Motor neuron (in vitro differentiated cells): ENCODE results near the gene NRF1. TPM values are rescaled to one million over a fixed set of nuclear protein-coding genes. Genes with fewer than 3 reads are reported as not detected.
"Not testable (repeated sequence)": the region's sequence is repeated elsewhere in the genome, so short reads cannot be mapped to it uniquely, and the experiment has no call there.

Experiments used
- ATAC-seq, 8 experiments: fragments of 200-7000 bp; cut with Tn5 transposase; replicated peaks in 6 of 8; 2 replicates each; pipeline ENCODE4 v1.8.0; 2021; ENCODE audit warnings: mild to moderate bottlenecking in 8 of 8, moderate library complexity in 8 of 8
- H3K27ac ChIP-seq, 2 donors: fragments of 250-450 bp; sonication (Bioruptor Pico); 2 replicates each; pipeline ENCODE4 v1.9.0; 2021; ENCODE audit warnings: antibody characterized with exemption in 2 of 2, mild to moderate bottlenecking in 2 of 2, moderate library complexity in 1 of 2
- H3K4me1 ChIP-seq, 2 donors: fragments of 250-450 bp; sonication (Bioruptor Pico); replicated peaks in 1 of 2; 2 replicates each; pipeline ENCODE4 v1.6.1; 2021; ENCODE audit warnings: antibody characterized with exemption in 2 of 2, mild to moderate bottlenecking in 2 of 2, moderate library complexity in 1 of 2
- H3K4me3 ChIP-seq, 5 donors: fragments of 250-450 bp; sonication (Bioruptor Pico); 2 replicates each; pipeline ENCODE4 v1.9.0; 2021; ENCODE audit warnings: antibody characterized with exemption in 5 of 5, mild to moderate bottlenecking in 5 of 5, moderate library complexity in 4 of 5
- whole genome bisulfite sequencing, 10 experiments: fragments of 450-650 bp; shearing (Covaris generic); methylation state at CpG; one replicate each; pipeline ENCODE4 v1.0.0; 2022; 5-methylcytosine and 5-hydroxymethylcytosine counted together
- in situ Hi-C, 9 experiments: fragments of 400-800 bp; cut with MboI; loops; one replicate each; pipeline ENCODE4 v1.15.0; 2021; ENCODE audit warnings: low sequenced_read_pairs in 9 of 9, low pct_unique_long_range_greater_than_20kb in 2 of 9; ENCODE audit not compliant: unreplicated experiment in 9 of 9
- total RNA-seq, 8 experiments: library from RNA; unstranded; fragments of 300-600 nt; gene quantifications; 2 replicates each; pipeline versions ENCODE4 v1.2.3 to v1.2.4, GENCODE V29; 2022

NRF1 gene
- 10 to 100 TPM in 6 of 8 experiments, 1 to 10 TPM in 2; 7.1 to 24.4 (median 11.5) TPM for total RNA-seq

GRCh38 chr7:129611246-129612111, at the start of gene NRF1:
Gene NRF1, plus strand, starts transcription at chr7:129611720. Its CDS starts 45,632 bp downstream, at chr7:129657352.
- peaks cover 5 to 10% of the 10 kb centered on the region in 2 donors for H3K4me1 ChIP-seq
- 0 to 3% (median 1%) methylated on average over 1 to 12 of the region's 98 CpGs; no CpG with 5 or more reads in 6 of the 10 experiments for WGBS, 10 experiments
- H3K4me3 ChIP-seq: peak within 1 kb of the TSS; percentile 61 to 96 (median 73)
- H3K27ac ChIP-seq: peak within 1 kb of the TSS; percentile 90 to 96
- peak; percentile 89 to 97 (median 95) for ATAC-seq
- in situ Hi-C loops: no loop called here

- ATAC-seq, in situ Hi-C loops, H3K27ac ChIP-seq, H3K4me1 ChIP-seq, H3K4me3 ChIP-seq: not testable (repeated sequence)
- WGBS, 10 experiments: 29 to 86% (median 64%) methylated on average over 1 to 2 of the region's 2 CpGs; no CpG with 5 or more reads in 2 of the 10 experiments
Measured at GRCh38 chr7:129566323-129566722, 45.2 kb upstream of the NRF1 start.

GRCh38 chr7:129567377-129567776, 44.1 kb upstream of the NRF1 start:
- 75 to 100% (median 93%) methylated on average over 1 to 3 of the region's 3 CpGs; no CpG with 5 or more reads in 2 of the 10 experiments for WGBS, 10 experiments
- in situ Hi-C loops: no loop called here
- H3K4me1 ChIP-seq: no peaks in the 10 kb centered on the region
- no peak for ATAC-seq
- no peak overlapping the region for H3K27ac ChIP-seq
- no peak overlapping the region for H3K4me3 ChIP-seq

GRCh38 chr7:129568240-129568639, 43.3 kb upstream of the NRF1 start:
- Histone ChIP-seq H3K4me1 (no peaks in the 10 kb centered on the region), H3K4me3 (no peak overlapping the region), H3K27ac (no peak overlapping the region)
- in situ Hi-C loops: no loop called here
- WGBS, 10 experiments: 27% methylated on average over 1 of the region's 1 CpG; no CpG with 5 or more reads in 9 of the 10 experiments
- no peak for ATAC-seq

DNA sequence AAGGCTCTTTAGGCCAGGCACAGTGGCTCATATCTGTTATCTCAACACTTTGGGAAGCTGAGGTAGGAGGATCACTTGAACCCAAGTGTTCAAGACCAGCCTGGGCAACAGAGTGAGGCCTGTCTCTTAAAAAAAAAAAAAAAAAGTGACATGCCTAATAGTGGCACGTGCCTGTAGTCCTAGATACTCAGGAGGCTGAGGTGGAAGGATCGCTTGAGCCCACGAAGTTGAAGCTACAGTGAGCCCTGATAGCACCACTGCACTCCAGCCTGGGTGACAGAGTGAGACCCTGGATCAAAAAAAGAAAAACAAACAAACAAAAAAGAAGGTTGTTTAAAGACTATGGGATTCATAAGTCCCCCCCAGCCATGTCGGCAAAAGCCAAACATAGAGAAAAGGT, 42.2 kb upstream of the NRF1 start:
- Histone ChIP-seq H3K4me1 (no peaks in the 10 kb centered on the region), H3K4me3 (no peak overlapping the region), H3K27ac (no peak overlapping the region)
- WGBS, 10 experiments: 66 to 100% (median 83%) methylated on average over 1 to 4 of the region's 4 CpGs; no CpG with 5 or more reads in 1 of the 10 experiments
- no peak for ATAC-seq
- in situ Hi-C loops: no loop called here

- Histone ChIP-seq H3K27ac (no peak overlapping the region), H3K4me3 (no peak overlapping the region), H3K4me1 (no peaks in the 10 kb centered on the region)
- ATAC-seq: peak in 3 of 8 experiments; percentile 48 to 70 (median 68)
- in situ Hi-C loops: no loop called here
- WGBS, 10 experiments: 0 to 96% (median 25%) methylated on average over 1 to 2 of the region's 2 CpGs; no CpG with 5 or more reads in 4 of the 10 experiments
Measured at GRCh38 chr7:129569811-129570215, 41.7 kb upstream of the NRF1 start.

DNA sequence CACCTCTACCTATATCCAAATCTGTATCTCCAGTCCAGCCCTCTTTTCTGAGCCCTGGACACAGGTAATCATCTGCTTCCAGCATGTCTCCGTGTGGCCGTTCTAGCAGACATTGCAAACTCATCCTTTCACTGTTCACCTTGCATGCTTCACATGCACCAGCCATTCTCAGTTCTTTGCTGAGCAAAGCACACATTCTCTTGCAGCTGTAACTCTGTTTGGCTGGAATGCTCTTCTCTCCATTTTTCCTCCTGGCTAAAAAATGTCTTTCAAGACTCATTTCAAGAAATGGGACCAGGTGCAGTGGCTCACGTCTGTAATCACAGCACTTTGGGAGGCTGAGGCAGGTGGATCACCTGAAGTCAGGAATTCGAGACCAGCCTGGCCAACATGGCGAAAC, 40.3 kb upstream of the NRF1 start:
- Histone ChIP-seq H3K4me3 (no peak overlapping the region), H3K4me1 (no peaks in the 10 kb centered on the region), H3K27ac (no peak overlapping the region)
- ATAC-seq: no peak
- in situ Hi-C loops: no loop called here
- WGBS, 10 experiments: 40 to 100% (median 90%) methylated on average over 1 to 4 of the region's 5 CpGs

GRCh38 chr7:129572205-129572604, 39.3 kb upstream of the NRF1 start:
- ATAC-seq: no peak
- Histone ChIP-seq H3K4me3 (no peak overlapping the region), H3K4me1 (no peaks in the 10 kb centered on the region), H3K27ac (no peak overlapping the region)
- in situ Hi-C loops: no loop called here
- 90 to 100% (median 98%) methylated on average over 1 to 5 of the region's 5 CpGs; no CpG with 5 or more reads in 4 of the 10 experiments for WGBS, 10 experiments

GRCh38 chr7:129574487-129574886, 37.0 kb upstream of the NRF1 start:
- H3K4me3 ChIP-seq: no peak overlapping the region
- ATAC-seq: peak in 3 of 8 experiments; percentile 74 to 97 (median 94)
- WGBS, 10 experiments: 0 to 100% (median 30%) methylated on average over 1 to 3 of the region's 3 CpGs; no CpG with 5 or more reads in 2 of the 10 experiments
- no peak overlapping the region for H3K27ac ChIP-seq
- in situ Hi-C loops: no loop called here
- no peaks in the 10 kb centered on the region for H3K4me1 ChIP-seq

DNA sequence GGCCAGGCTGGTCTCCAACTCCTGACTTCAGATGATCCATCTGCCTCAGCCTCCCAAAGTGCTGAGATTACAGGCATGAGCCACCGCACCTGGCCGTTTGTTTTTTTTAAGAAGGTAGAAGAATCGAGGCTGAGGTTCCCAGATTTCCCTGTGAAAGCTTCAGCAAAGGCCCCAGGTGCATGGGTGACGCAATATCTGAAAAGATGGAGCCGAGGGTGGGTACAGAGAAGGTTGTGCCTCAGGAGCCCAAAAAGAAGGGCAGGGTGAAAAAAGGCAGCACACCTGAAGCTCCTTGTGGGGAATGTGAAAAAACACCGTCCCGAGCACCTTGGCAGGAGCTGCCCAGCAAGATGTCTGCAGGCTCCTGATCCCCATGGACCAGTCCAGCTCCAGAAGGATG, 35.8 kb upstream of the NRF1 start:
- ATAC-seq: no peak
- in situ Hi-C loops: no loop called here

DNA sequence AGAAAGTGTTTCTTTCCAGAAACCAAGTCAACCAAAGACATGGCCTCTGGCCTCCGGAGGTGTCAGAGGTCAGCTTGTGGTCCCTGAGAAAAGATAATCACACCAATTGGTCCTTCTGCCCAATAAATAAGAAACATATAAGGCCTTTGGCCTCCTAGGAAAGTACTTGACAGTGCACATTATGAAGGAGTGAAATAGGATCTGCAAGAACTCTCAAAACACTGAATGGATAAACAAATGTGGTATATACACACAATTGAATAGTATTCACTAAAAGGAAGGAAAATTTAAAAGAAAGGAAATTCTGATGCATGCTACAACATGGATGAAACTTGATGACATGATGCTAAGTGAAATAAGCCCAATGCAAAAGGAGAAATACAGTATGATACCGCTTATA, 35.4 kb upstream of the NRF1 start:
- H3K27ac ChIP-seq: no peak overlapping the region
- no peaks in the 10 kb centered on the region for H3K4me1 ChIP-seq
- no peak for ATAC-seq
- H3K4me3 ChIP-seq: no peak overlapping the region
- in situ Hi-C loops: no loop called here
- WGBS, 10 experiments: 83 to 100% (median 100%) methylated on average over 1 to 2 of the region's 2 CpGs; no CpG with 5 or more reads in 1 of the 10 experiments

More for the DNA sequence above, 35.8 kb upstream of the NRF1 start:
- Histone ChIP-seq H3K4me1 (no peaks in the 10 kb centered on the region), H3K4me3 (no peak overlapping the region), H3K27ac (no peak overlapping the region)
- WGBS, 10 experiments: 47 to 100% (median 85%) methylated on average over 2 to 7 of the region's 7 CpGs; no CpG with 5 or more reads in 2 of the 10 experiments

DNA sequence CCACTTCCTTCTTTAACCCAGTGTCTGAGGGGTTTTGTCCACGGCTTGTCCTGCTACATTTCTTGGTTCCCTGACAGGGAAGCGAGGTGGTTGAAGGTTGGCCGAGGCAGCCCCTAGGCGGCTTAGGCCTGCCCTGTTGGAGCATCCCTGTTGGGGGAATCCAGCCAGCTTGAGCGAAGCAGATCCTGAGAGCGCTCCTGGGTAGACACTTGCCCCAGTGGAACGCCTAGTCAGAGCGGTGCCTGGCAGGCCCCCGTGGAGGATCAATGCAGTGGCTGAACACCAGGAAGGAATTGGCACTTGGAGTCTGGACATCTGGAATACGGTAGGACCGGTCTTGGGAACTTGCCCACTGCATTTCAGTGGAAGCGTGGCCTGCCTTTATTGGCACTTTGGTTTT, 32.7 kb upstream of the NRF1 start:
- Histone ChIP-seq H3K4me1 (no peaks in the 10 kb centered on the region), H3K27ac (no peak overlapping the region), H3K4me3 (no peak overlapping the region)
- WGBS, 10 experiments: 0 to 100% (median 87%) methylated on average over 1 to 6 of the region's 12 CpGs; no CpG with 5 or more reads in 2 of the 10 experiments
- in situ Hi-C loops: no loop called here
- ATAC-seq: no peak

DNA sequence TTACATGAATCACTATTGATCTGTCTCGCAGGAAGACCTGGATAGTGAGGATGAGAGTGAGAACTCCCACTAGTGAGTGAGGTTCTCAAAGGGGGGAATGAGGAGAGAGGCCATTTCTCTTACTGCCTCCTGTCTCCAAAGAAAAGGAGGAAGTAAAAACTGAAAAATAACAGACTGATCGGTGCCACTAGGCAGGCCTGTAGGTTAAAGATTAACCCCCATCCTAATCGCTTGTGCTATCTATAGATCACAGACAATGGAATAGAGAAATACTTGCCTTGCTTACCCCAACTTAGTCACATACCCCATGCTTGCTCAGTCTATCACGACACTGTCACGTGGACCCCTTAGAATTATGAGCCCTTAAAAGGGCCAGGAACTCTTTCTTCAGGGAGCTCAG, 25.3 kb upstream of the NRF1 start:
- WGBS, 10 experiments: 69 to 100% (median 86%) methylated on average over 1 to 5 of the region's 5 CpGs; no CpG with 5 or more reads in 2 of the 10 experiments
- H3K4me3 ChIP-seq, in situ Hi-C loops, H3K27ac ChIP-seq, ATAC-seq, H3K4me1 ChIP-seq: not testable (repeated sequence)
